Motor neuron (in vitro differentiated cells): ENCODE measurements around the gene MARCO. TPM values are rescaled to one million over a fixed set of nuclear protein-coding genes. Genes with fewer than 3 reads are reported as not detected.
"Not testable (repeated sequence)": the region's sequence is repeated elsewhere in the genome, so short reads cannot be mapped to it uniquely, and the experiment has no call there.

ENCODE experiments used
- ATAC-seq, 8 experiments: fragments of 200-7000 bp; cut with Tn5 transposase; replicated peaks in 6 of 8; 2 replicates each; pipeline ENCODE4 v1.8.0; 2021; ENCODE audit warnings: mild to moderate bottlenecking in 8 of 8, moderate library complexity in 8 of 8
- H3K27ac ChIP-seq, 2 donors: fragments of 250-450 bp; sonication (Bioruptor Pico); 2 replicates each; pipeline ENCODE4 v1.9.0; 2021; ENCODE audit warnings: antibody characterized with exemption in 2 of 2, mild to moderate bottlenecking in 2 of 2, moderate library complexity in 1 of 2
- H3K4me1 ChIP-seq, 2 donors: fragments of 250-450 bp; sonication (Bioruptor Pico); replicated peaks in 1 of 2; 2 replicates each; pipeline ENCODE4 v1.6.1; 2021; ENCODE audit warnings: antibody characterized with exemption in 2 of 2, mild to moderate bottlenecking in 2 of 2, moderate library complexity in 1 of 2
- H3K4me3 ChIP-seq, 5 donors: fragments of 250-450 bp; sonication (Bioruptor Pico); 2 replicates each; pipeline ENCODE4 v1.9.0; 2021; ENCODE audit warnings: antibody characterized with exemption in 5 of 5, mild to moderate bottlenecking in 5 of 5, moderate library complexity in 4 of 5
- WGBS, 10 experiments: fragments of 450-650 bp; shearing (Covaris generic); methylation state at CpG; one replicate each; pipeline ENCODE4 v1.0.0; 2022; 5-methylcytosine and 5-hydroxymethylcytosine counted together
- in situ Hi-C, 9 experiments: fragments of 400-800 bp; cut with MboI; loops; one replicate each; pipeline ENCODE4 v1.15.0; 2021; ENCODE audit warnings: low sequenced_read_pairs in 9 of 9, low pct_unique_long_range_greater_than_20kb in 2 of 9; ENCODE audit not compliant: unreplicated experiment in 9 of 9
- total RNA-seq, 8 experiments: library from RNA; unstranded; fragments of 300-600 nt; gene quantifications; 2 replicates each; pipeline versions ENCODE4 v1.2.3 to v1.2.4, GENCODE V29; 2022

The MARCO gene
- total RNA-seq, 8 experiments from 2014 or later: 1.6 TPM; not detected in 7

DNA sequence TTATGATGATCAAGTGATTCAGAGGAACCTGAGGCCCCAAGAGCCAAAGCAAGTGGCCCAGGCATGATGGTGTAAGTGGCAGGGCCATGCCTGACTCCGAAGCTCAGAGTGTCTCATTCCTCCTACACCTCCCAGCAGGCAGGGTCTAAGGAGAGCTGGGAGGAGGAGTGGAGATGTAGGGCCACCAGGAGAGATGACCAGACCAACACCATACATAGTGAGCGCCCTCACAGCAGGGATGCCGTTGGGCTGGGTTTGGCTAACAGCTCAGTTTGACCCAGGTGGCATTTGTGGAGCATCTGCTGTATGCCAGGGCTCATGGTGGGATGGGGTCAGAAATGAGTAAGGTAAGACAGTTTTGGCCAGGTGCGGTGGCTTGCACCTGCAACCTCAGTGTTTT, 80.7 kb downstream of the MARCO start:
- no peak overlapping the region for H3K4me3 ChIP-seq
- in situ Hi-C loops: loop anchor here in 6 of 9 experiments (25.0 kb wide), 2 partner anchors 165 to 265 kb away; no protein-coding TSS in a partner anchor

DNA sequence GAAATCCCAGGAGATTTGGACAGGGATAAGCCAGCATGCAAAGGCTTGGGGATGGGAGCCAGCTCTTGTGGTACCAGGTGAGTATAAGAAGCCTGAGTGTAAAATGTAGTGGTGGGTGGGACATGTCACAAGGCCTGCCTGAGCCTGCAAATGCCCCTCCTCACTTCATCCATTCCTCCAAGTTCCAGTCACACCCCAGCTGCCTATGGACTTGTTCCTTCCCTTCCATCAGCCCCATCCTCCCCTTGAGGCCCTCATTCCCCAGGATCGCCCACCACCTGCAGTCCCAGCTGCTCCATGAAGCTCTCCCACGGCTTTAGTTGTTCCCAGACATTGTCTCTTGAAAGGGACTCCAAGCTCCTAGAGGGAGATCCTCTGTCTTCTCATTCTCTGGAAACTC, 81.5 kb downstream of the MARCO start:
- no peak for ATAC-seq
- H3K27ac ChIP-seq: no peak overlapping the region
- 0 to 40% (median 20%) methylated on average over 1 of the region's 2 CpGs; no CpG with 5 or more reads in 7 of the 10 experiments for WGBS, 10 experiments
- peaks cover 0 to 7% of the 10 kb centered on the region in 2 donors for H3K4me1 ChIP-seq
- H3K4me3 ChIP-seq: no peak overlapping the region
- in situ Hi-C loops: loop anchor here in 6 of 9 experiments (25.0 kb wide), 2 partner anchors 164 to 264 kb away; no protein-coding TSS in a partner anchor

More for the DNA sequence above, 80.7 kb downstream of the MARCO start:
- Histone ChIP-seq H3K27ac (no peak overlapping the region), H3K4me1 (peaks cover 0 to 7% of the 10 kb centered on the region in 2 donors)
- 0 to 100% (median 57%) methylated on average over 1 to 3 of the region's 4 CpGs; no CpG with 5 or more reads in 4 of the 10 experiments for WGBS, 10 experiments
- ATAC-seq: no peak

DNA sequence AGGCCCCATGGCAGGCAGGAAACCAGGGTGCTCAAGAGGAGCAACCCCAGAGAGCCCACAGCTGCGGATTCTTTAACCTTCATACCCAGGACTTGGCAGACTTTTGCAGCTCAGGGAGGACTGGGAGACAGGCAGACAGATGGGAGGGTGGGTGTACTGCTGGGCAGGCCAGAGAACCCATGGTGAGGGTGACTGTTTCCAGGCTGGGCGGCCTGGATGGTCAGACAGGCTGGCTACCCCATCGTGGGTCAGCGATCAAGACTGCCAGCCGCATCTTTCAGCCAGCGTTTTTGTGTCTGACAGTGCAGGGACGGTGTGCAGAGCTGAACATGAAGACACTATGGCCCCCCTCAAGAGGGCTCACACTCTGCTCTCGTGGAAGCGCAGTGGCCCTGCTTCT, 82.2 kb downstream of the MARCO start:
- Histone ChIP-seq H3K4me1 (peaks cover 0 to 7% of the 10 kb centered on the region in 2 donors), H3K4me3 (no peak overlapping the region), H3K27ac (no peak overlapping the region)
- in situ Hi-C loops: loop anchor here in 6 of 9 experiments (25.0 kb wide), 2 partner anchors 163 to 263 kb away; no protein-coding TSS in a partner anchor
- ATAC-seq: no peak
- 59 to 92% (median 90%) methylated on average over 2 to 6 of the region's 9 CpGs; no CpG with 5 or more reads in 7 of the 10 experiments for WGBS, 10 experiments

DNA sequence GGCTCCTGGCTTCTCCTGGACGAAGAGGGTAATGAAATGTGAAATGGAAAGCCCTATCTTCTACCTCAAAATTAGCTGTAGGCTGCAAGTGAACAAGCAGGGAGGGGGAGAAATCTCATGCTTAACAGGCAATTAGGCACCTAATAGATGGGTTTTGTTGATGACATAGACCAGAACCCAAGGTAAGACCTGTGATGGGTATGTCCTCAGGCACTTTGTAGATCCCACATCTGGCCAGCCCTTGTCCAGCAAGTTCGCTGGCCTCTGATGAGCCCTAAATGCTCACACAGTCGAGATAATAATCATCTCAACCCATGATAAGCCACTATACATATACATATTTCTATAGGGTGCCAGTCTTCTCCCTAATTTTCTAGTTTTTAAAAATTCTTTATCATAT, 82.6 kb downstream of the MARCO start:
- Histone ChIP-seq H3K4me1 (peaks cover 0 to 7% of the 10 kb centered on the region in 2 donors), H3K4me3 (no peak overlapping the region), H3K27ac (no peak overlapping the region)
- in situ Hi-C loops: loop anchor here in 6 of 9 experiments (25.0 kb wide), 2 partner anchors 163 to 263 kb away; no protein-coding TSS in a partner anchor
- WGBS, 10 experiments: 0 to 100% (median 73%) methylated on average over 1 to 2 of the region's 3 CpGs; no CpG with 5 or more reads in 4 of the 10 experiments
- no peak for ATAC-seq

DNA sequence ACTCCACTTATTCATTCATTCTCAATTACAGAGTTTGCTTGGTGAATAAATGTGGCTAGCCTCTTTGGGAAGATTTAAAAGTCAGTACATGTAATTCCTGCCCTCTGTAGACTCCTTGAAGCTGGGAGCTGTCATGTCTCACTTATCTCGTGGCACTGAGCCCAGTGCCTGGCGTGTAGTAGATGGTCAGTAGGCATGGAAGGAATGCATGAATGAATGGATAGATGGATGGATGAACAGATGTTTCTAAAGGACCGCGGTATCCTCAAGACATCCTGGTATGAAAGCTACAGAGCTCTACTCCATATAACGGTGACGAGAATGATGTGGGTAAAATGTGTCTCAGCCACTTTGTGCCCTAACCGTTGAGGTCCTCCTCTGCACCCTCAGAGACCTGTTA, 83.0 kb downstream of the MARCO start:
- H3K4me1 ChIP-seq: peaks cover 0 to 7% of the 10 kb centered on the region in 2 donors
- 50 to 100% (median 75%) methylated on average over 2 to 6 of the region's 7 CpGs; no CpG with 5 or more reads in 1 of the 10 experiments for WGBS, 10 experiments
- in situ Hi-C loops: loop anchor here in 1 of 9 experiments (25.0 kb wide), 1 partner anchor 262 kb away; no protein-coding TSS in a partner anchor
- ATAC-seq: no peak
- no peak overlapping the region for H3K27ac ChIP-seq
- no peak overlapping the region for H3K4me3 ChIP-seq

DNA sequence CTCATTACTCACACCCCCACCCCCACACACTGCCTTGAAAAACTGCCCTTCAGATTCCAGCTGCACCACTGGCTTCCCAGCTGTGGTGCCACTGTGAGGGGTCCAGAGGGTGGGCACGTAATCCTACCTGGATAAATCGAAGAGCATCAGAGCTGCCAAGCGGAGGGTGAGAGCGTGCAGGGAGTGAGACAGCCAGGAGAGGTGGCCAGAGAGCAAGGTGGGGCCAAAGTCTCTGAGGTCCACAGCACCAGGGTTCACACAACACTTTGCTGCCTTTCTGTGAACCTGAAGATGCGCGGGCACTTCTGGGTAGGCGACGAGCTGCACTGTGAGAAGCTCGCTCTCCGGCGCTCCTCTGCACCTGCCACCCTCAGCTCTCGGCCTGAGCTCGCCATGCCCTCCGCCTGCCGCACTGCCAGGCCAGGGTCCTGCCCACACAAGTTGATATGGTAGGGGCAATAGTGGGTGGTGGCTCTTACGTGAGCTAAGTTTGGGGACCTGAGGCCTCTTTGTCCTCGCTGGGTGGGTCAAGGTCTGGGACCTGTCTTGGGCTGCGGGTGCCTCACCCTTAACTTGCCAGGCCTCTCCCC, 83.9 kb downstream of the MARCO start:
- Histone ChIP-seq H3K4me3 (no peak overlapping the region), H3K27ac (no peak overlapping the region), H3K4me1 (peaks cover 0 to 7% of the 10 kb centered on the region in 2 donors)
- 50 to 100% (median 95%) methylated on average over 1 to 7 of the region's 18 CpGs; no CpG with 5 or more reads in 4 of the 10 experiments for WGBS, 10 experiments
- no peak for ATAC-seq
- in situ Hi-C loops: loop anchor here in 1 of 9 experiments (25.0 kb wide), 1 partner anchor 261 kb away; no protein-coding TSS in a partner anchor

DNA sequence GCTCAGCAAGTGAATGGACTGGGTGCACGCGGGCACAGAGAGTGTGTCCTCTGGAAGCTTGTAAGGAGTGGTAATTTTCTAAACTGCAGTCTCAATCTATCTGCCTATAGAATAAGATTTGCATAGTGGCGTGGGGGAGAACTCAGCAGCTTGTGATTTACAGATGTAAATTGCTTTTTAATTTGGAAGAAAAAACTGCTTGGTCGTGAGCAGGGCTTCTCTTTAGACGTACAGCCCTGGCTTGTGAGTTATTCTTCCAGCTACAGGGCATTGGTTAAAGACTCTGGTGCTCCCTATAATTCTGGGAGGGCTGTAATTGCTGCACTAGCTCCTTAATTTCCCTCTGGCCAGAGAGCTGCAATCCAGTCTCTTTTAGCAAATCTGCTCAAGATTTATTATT, 84.9 kb downstream of the MARCO start:
- Histone ChIP-seq H3K27ac (no peak overlapping the region), H3K4me1 (peaks cover 0 to 7% of the 10 kb centered on the region in 2 donors), H3K4me3 (no peak overlapping the region)
- in situ Hi-C loops: loop anchor here in 1 of 9 experiments (25.0 kb wide), 1 partner anchor 260 kb away; no protein-coding TSS in a partner anchor
- WGBS, 10 experiments: 0 to 34% (median 14%) methylated on average over 1 to 5 of the region's 5 CpGs; no CpG with 5 or more reads in 2 of the 10 experiments
- ATAC-seq: peak in 5 of 8 experiments; percentile 22 to 87 (median 66)

DNA sequence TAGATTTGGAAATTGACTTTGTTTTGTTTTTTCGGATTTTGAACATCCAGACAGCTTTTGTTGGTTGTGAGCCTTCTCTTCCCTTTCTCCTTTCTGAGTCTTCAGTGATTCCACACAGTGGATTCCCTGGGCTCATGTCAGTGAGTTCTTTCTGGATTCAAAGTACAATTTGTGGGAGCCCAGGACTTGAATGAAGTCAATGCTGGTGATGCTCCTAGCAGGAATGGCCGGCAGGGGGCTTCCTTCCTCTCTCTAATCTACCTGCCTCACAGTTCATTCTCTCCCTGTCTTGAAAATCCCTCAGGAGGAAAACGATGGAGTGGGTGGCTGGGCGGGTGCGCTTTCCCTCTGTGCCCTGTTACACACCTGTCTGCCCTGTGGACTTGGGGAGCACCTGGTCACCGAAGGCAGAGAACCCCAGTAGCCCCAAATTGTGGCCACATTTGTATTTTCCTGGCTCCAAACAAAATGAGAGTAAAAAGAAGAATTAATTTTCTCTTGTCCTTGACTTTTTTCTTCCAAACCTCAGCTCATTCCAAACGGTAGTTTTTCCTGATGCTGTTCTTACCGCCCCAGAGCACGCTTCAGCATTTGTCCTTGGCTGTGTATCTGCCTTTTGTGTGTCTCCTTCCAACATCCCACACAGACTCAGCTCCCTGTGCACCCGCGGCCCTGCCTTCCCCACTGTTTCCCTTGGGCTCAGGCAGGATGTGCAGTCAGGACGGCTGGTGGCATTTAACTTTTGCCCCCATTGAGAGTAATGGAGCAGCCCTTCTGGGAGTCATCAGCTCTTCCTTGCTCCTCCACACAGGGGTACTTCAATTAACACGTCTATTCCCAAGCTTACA, 86.6 kb downstream of the MARCO start:
- Histone ChIP-seq H3K27ac (no peak overlapping the region), H3K4me1 (peaks cover 0 to 7% of the 10 kb centered on the region in 2 donors), H3K4me3 (no peak overlapping the region)
- 0 to 83% (median 46%) methylated on average over 2 to 10 of the region's 13 CpGs for WGBS, 10 experiments
- in situ Hi-C loops: loop anchor here in 1 of 9 experiments (25.0 kb wide), 1 partner anchor 259 kb away; no protein-coding TSS in a partner anchor
- ATAC-seq: peak in 3 of 8 experiments; percentile 48 to 63 (median 57)

DNA sequence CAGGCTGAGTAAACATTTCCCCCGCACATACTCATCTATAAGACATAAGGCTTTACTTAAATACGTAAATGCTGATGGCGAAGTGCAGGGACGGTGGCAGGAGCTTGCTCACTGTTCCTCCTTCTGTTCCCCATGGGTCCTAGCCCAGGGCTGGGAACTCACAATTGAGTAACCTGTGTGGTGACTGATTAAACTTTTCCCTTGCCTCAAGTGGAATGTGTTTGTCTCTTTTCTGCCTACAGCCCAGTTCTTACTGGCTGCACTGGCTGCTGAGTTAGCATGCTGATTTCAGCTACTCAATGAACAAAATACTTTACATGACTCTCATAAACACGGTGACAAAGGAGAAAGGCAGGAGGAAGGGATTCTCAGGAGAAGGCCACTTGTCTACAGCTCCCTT, 87.3 kb downstream of the MARCO start:
- in situ Hi-C loops: loop anchor here in 1 of 9 experiments (25.0 kb wide), 1 partner anchor 258 kb away; no protein-coding TSS in a partner anchor
- Histone ChIP-seq H3K4me3 (no peak overlapping the region), H3K27ac (no peak overlapping the region), H3K4me1 (peaks cover 0 to 7% of the 10 kb centered on the region in 2 donors)
- ATAC-seq: peak in 1 of 8 experiments; percentile 55
- WGBS, 10 experiments: 0 to 86% (median 54%) methylated on average over 1 to 5 of the region's 5 CpGs; no CpG with 5 or more reads in 6 of the 10 experiments

DNA sequence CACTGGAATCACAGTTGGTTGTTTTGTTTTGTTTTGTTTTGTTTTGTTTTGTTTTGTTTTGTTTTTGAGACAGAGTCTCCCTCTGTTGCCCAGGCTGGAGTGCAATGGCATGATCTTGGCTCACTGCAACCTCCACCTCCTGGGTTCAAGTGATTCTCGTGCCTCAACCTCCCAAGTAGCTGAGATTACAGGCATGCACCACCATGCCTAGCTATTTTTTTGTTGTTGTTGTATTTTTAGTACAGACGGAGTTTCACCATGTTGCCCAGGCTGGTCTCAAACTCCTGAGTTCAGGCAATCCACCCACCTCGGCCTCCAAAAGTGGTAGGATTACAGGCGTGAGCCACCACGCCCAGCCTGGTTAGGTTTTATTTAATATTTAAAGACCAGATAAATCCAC, 95.9 kb downstream of the MARCO start:
- not testable (repeated sequence) for H3K27ac ChIP-seq, H3K4me3 ChIP-seq, H3K4me1 ChIP-seq, ATAC-seq
- WGBS, 10 experiments: 0 to 93% (median 69%) methylated on average over 1 to 5 of the region's 5 CpGs
- in situ Hi-C loops: loop anchor here in 1 of 9 experiments (25.0 kb wide), 1 partner anchor 249 kb away; no protein-coding TSS in a partner anchor

DNA sequence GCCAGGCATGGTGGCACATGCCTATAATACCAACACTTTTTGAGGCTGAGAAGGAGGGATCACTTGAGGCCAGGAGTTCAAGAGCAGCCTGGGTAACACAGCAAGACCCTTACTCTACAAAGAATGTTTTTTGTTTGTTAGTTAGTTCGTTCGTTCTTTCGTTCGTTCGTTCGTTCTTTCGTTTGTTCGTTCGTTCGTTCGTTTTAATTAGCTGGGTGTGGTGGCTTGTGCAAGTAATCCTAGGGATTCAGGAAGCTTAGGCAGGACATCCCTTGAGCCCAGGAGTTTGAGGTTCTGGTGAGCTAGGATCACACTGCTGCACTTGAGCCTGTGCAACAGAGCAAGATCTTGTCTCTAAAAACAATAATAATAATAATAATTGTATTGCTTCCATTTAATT, 98.7 kb downstream of the MARCO start:
- Histone ChIP-seq H3K27ac (no peak overlapping the region), H3K4me1 (no peaks in the 10 kb centered on the region), H3K4me3 (no peak overlapping the region)
- in situ Hi-C loops: loop anchor here in 1 of 9 experiments (25.0 kb wide), 1 partner anchor 247 kb away; no protein-coding TSS in a partner anchor
- 59 to 97% (median 87%) methylated on average over 1 to 11 of the region's 11 CpGs; no CpG with 5 or more reads in 1 of the 10 experiments for WGBS, 10 experiments
- no peak for ATAC-seq
